Ovary (tissue), 3 donors: Measurements from ENCODE around the gene RHO.

Source experiments
- CTCF ChIP-seq, 3 donors: fragments of 450-650 bp in 2 of 3; fragments of 200-600 bp in 1 of 3; IDR thresholded peaks; one replicate each; pipeline versions ENCODE4 v1.5.1 to v1.8.0; 2016 to 2022; ENCODE audit warnings: antibody characterized with exemption in 3 of 3, mild to moderate bottlenecking in 1 of 3
- EP300 ChIP-seq: sonication (generic); formaldehyde crosslinking; IDR thresholded peaks from one replicate; pipeline ENCODE4 v1.6.1; 2017; ENCODE audit warnings: antibody characterized with exemption
- POLR2A ChIP-seq: fragments of 450-650 bp; IDR thresholded peaks from one replicate; pipeline ENCODE4 v1.6.1; 2017; ENCODE audit warnings: antibody characterized with exemption, mild to moderate bottlenecking, moderate library complexity
- donor health status: DM: no; HTN: no; CAD: no.

GRCh38 chr3:129486664-129487035 is 41.8 kb upstream of the RHO start:
- TF ChIP-seq CTCF (IDR thresholded peaks at IDR 0.05) (no peak), POLR2A (no peak), EP300 (no peak)
